Heart left ventricle (tissue), 16 donors: ENCODE measurements around the gene IP6K2. TPM values are rescaled to one million over a fixed set of nuclear protein-coding genes. Genes with fewer than 3 reads are reported as not detected.

ENCODE experiments used
- ATAC-seq, 4 donors: fragments of 200-7000 bp; cut with Tn5 transposase; one replicate each; pipeline ENCODE4 v1.9.1; 2020 to 2022; ENCODE audit warnings: moderate library complexity in 4 of 4, mild to moderate bottlenecking in 3 of 4, moderate number of reproducible peaks in 1 of 4
- DNase-seq, 5 donors: peaks; one replicate each; pipeline ENCODE4 v3.0.0-alpha.2; 2020
- H3K27ac ChIP-seq, 12 donors: fragments of 200-600 bp; sonication (generic) in 4 of 12; one replicate each; pipeline versions ENCODE4 v1.5.0 to v1.8.0; 2016 to 2022; ENCODE audit warnings: mild to moderate bottlenecking in 2 of 12
- H3K27me3 ChIP-seq, 9 donors: fragments of 200-600 bp; sonication (generic) in 2 of 9; one replicate each; pipeline versions ENCODE4 v1.5.1 to v1.8.0; 2016 to 2022; ENCODE audit warnings: mild to moderate bottlenecking in 3 of 9
- H3K36me3 ChIP-seq, 9 donors: fragments of 200-600 bp; sonication (generic) in 2 of 9; one replicate each; pipeline versions ENCODE4 v1.5.0 to v1.8.0; 2018 to 2022; ENCODE audit warnings: mild to moderate bottlenecking in 2 of 9
- H3K4me1 ChIP-seq, 12 donors: fragments of 200-600 bp; sonication (generic) in 4 of 12; one replicate each; pipeline versions ENCODE4 v1.5.0 to v1.8.0; 2016 to 2022; ENCODE audit warnings: mild to moderate bottlenecking in 3 of 12
- H3K4me3 ChIP-seq, 12 donors: fragments of 200-600 bp; sonication (generic) in 4 of 12; one replicate each; pipeline versions ENCODE4 v1.5.0 to v1.8.0; 2017 to 2022; ENCODE audit warnings: mild to moderate bottlenecking in 9 of 12, moderate library complexity in 4 of 12
- H3K9me3 ChIP-seq, 12 donors: fragments of 200-600 bp; sonication (generic) in 4 of 12; one replicate each; pipeline versions ENCODE4 v1.5.0 to v1.8.0; 2016 to 2022; ENCODE audit warnings: mild to moderate bottlenecking in 1 of 12
- POLR2A ChIP-seq, 2 donors: fragments of 450-650 bp; IDR thresholded peaks; one replicate each; pipeline ENCODE4 v1.6.1; 2017; ENCODE audit warnings: antibody characterized with exemption in 2 of 2, mild to moderate bottlenecking in 2 of 2, moderate library complexity in 2 of 2
- WGBS, 4 donors: extraction: QIAGEN DNeasy Blood & Tissue Kit in 2 of 4; methylation state at CpG; one replicate each; pipeline versions ENCODE4 v1.1.5 to v1.1.7; 2013 to 2018; 5-methylcytosine and 5-hydroxymethylcytosine counted together
- intact Hi-C, 10 donors: fragments of 100-400 bp; cut with DNase I; formaldehyde crosslinking; loops; one replicate each; pipeline versions ENCODE4 v1.11.1 to v1.14.2; 2022
- polyA plus RNA-seq, 2 donors: library from polyadenylated mRNA; stranded (reverse); fragments of 200-250 nt; gene quantifications; one replicate each; pipeline ENCODE4 v1.2.3, GENCODE V29; 2013
- total RNA-seq, 9 donors: library from RNA; depleted of rRNA in 2 of 9; stranded (reverse); fragments of >200 nt in 2 of 9; fragmentation: NEBNext Ultra II Directional in 3 of 9; extraction: Animal tissue kit (Norgen Biotek cat#: 25700) in 3 of 9; gene quantifications; one replicate each; pipeline versions ENCODE4 v1.1.0 to v1.2.4, GENCODE V29; 2016 to 2023
- TF ChIP-seq, protein P1 (sequence below), 12 donors: fragments of 200-600 bp; sonication (generic) in 4 of 12; IDR thresholded peaks; one replicate each; pipeline versions ENCODE4 v1.5.0 to v1.8.0; 2018 to 2022; ENCODE audit warnings: antibody characterized with exemption in 12 of 12, mild to moderate bottlenecking in 5 of 12
- donor health status: ischemic (EF 13 %, LVEDD 7.1; RV severe dilation, severe dysfunction).
- donor health status: healthy with polysubstance abuse.
- donor health status: DM: no; HTN: yes; CAD: no.
- donor health status: DM: no; HTN: no; CAD: no.
- donor health status: ischemic (EF 25% LVEDD 6.9; RV normal size, moderate dysfunction).
- donor health status: ischemic (EF 25% LVEDD 5.7; RV mildly dilated, moderate dysfunction).
- donor health status: healthy.
- donor health status: DM: yes; HTN: yes; CAD: no.
- donor health status: ischemic (EF 35%, LVEDD 5.7; RV mildly dilated, moderate dysfunction).
- donor health status: nonischemic (EF 11% LVEDD 7.7; RV severe dilation, severe dysfunction).
- donor health status: DM: yes; HTN: yes; CAD: no.
- donor health status: PGD.
- donor health status: ischemic (EF 29% LVEDD 5.4; RV normal size, mild dysfunction).
- donor health status: nonischemic (EF 23%, LVEDD 6.1; RV moderate dilation, normal function).

Gene IP6K2
- total and polyA plus RNA-seq, 11 donors = 14.1 to 42.7 (median 26.2) TPM

- H3K27ac ChIP-seq = no peak overlapping the region
- WGBS, 4 donors = 92 to 94% (median 92%) methylated on average over 21 to 22 of the region's 22 CpGs
- no peak overlapping the region for H3K4me3 ChIP-seq
- no peaks in the 10 kb centered on the region for H3K27me3 ChIP-seq
- DNase-seq = no peak
- intact Hi-C loops = no loop called here
- no peak for TF ChIP-seq POLR2A (IDR thresholded peaks at IDR 0.05)
- TF ChIP-seq, protein P1, sequence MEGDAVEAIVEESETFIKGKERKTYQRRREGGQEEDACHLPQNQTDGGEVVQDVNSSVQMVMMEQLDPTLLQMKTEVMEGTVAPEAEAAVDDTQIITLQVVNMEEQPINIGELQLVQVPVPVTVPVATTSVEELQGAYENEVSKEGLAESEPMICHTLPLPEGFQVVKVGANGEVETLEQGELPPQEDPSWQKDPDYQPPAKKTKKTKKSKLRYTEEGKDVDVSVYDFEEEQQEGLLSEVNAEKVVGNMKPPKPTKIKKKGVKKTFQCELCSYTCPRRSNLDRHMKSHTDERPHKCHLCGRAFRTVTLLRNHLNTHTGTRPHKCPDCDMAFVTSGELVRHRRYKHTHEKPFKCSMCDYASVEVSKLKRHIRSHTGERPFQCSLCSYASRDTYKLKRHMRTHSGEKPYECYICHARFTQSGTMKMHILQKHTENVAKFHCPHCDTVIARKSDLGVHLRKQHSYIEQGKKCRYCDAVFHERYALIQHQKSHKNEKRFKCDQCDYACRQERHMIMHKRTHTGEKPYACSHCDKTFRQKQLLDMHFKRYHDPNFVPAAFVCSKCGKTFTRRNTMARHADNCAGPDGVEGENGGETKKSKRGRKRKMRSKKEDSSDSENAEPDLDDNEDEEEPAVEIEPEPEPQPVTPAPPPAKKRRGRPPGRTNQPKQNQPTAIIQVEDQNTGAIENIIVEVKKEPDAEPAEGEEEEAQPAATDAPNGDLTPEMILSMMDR (IDR thresholded peaks at IDR 0.05) = no peak
- H3K9me3 ChIP-seq = no peaks in the 10 kb centered on the region
- no peak for ATAC-seq
- H3K4me1 ChIP-seq = no peaks in the 10 kb centered on the region
- no peaks in the 10 kb centered on the region for H3K36me3 ChIP-seq
Measured at GRCh38 chr3:48644898-48645760, 71.9 kb downstream of the IP6K2 start.

DNA sequence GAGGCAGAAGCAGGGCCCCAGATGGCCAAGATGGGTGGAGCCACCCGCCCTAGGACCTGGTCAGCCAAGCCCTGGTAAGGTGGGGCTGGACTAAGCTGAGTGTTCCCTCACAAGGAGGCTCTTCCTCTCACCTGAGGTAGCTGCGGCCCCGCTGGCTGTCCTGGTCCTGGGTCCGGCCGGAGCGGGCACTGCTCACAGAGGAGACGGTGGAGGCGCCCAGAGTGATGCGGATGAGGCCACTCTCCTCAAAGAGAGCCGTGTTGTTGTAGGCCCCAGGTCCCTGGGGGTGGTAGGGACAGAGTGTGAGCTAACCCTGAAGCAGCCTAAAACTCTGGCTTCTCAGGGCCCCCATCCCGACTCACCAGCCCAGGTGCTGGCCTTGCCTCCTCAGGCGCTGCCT is 74.4 kb downstream of the IP6K2 start:
- Histone ChIP-seq H3K27me3 (no peaks in the 10 kb centered on the region), H3K9me3 (no peaks in the 10 kb centered on the region), H3K27ac (no peak overlapping the region), H3K36me3 (no peaks in the 10 kb centered on the region), H3K4me3 (no peak overlapping the region), H3K4me1 (no peaks in the 10 kb centered on the region)
- DNase-seq (no peak), ATAC-seq (no peak)
- WGBS, 4 donors = 92 to 100% (median 93%) methylated on average over 3 to 12 of the region's 12 CpGs
- intact Hi-C loops = no loop called here
- TF ChIP-seq, protein P1 (IDR thresholded peaks at IDR 0.05) = no peak
- TF ChIP-seq POLR2A (IDR thresholded peaks at IDR 0.05) = no peak

GRCh38 chr3:48641396-48641795 is 75.6 kb downstream of the IP6K2 start:
- DNase-seq (no peak), ATAC-seq (no peak)
- peaks cover 0 to 7% (median 4%) of the 10 kb centered on the region in 12 donors for H3K4me1 ChIP-seq
- WGBS, 4 donors = 96 to 100% (median 97%) methylated on average over 1 to 3 of the region's 3 CpGs
- no peak overlapping the region for H3K4me3 ChIP-seq
- TF ChIP-seq, protein P1 (IDR thresholded peaks at IDR 0.05) = no peak
- TF ChIP-seq POLR2A (IDR thresholded peaks at IDR 0.05) = no peak
- no peaks in the 10 kb centered on the region for H3K9me3 ChIP-seq
- intact Hi-C loops = no loop called here
- H3K36me3 ChIP-seq = no peaks in the 10 kb centered on the region
- H3K27ac ChIP-seq = no peak overlapping the region
- H3K27me3 ChIP-seq = no peaks in the 10 kb centered on the region

- no peak overlapping the region for H3K4me3 ChIP-seq
- no peak for TF ChIP-seq POLR2A (IDR thresholded peaks at IDR 0.05)
- TF ChIP-seq, protein P1 (IDR thresholded peaks at IDR 0.05) = no peak
- peaks cover 0 to 15% (median 10%) of the 10 kb centered on the region in 12 donors for H3K4me1 ChIP-seq
- H3K27ac ChIP-seq = no peak overlapping the region
- no peaks in the 10 kb centered on the region for H3K9me3 ChIP-seq
- no peak for ATAC-seq
- DNase-seq = no peak
- WGBS, 4 donors = 85 to 93% (median 92%) methylated on average over 14 to 38 of the region's 38 CpGs
- H3K36me3 ChIP-seq = no peaks in the 10 kb centered on the region
- no peaks in the 10 kb centered on the region for H3K27me3 ChIP-seq
- intact Hi-C loops = loop anchor here in 1 of 10 donors (10.0 kb wide), 1 partner anchor 175 kb away; a partner anchor contains a TSS
Measured at GRCh38 chr3:48639944-48640606, 76.9 kb downstream of the IP6K2 start.
